ENCODE data around the gene SNX10. TPM values are rescaled to one million over a fixed set of nuclear protein-coding genes. Genes with fewer than 3 reads are reported as not detected.

SNX10 gene
- total RNA-seq, 1 experiment from 2014 or later: 9.8 TPM

- Histone ChIP-seq H3K4me2 (peak overlapping the region; percentile 47), H3K36me3 (ENCODE audit: low read depth) (no peaks in the 10 kb centered on the region), H3K4me1 (replicated peaks; ENCODE audit: insufficient read depth) (peaks cover 42% of the 10 kb centered on the region), H4K20me1 (ENCODE audit: insufficient read depth) (no peaks in the 10 kb centered on the region), H2AFZ (no peak overlapping the region), H3K27ac (peak overlapping the region; percentile 53), H3K27me3 (ENCODE audit: insufficient read depth, low read depth) (no peaks in the 10 kb centered on the region), H3K9me2 (ENCODE audit: insufficient read depth) (no peaks in the 10 kb centered on the region; the same call in 1 of the 2 replicates), H3K4me3 (no peak overlapping the region), H3K79me2 (ENCODE audit: low read depth) (no peaks in the 10 kb centered on the region), H3F3A (ENCODE audit: insufficient read depth, low read depth) (peaks cover 15% of the 10 kb centered on the region; the same call in 1 of the 2 replicates), H3K9me3 (ENCODE audit: insufficient read depth, low read depth) (no peaks in the 10 kb centered on the region)
- ChIA-PET CTCF (interaction anchor here (0.5 kb wide), 1 partner anchor 196 kb away, joined by 10 read pairs; the partner anchor contains the start of gene NFE2L3), POLR2A (ENCODE audit: unreplicated experiment) (interaction anchor here (0.6 kb wide), 1 partner anchor 1325 kb away, joined by 3 read pairs; no protein-coding TSS in a partner anchor)
- no TSS peak for BruUV-seq (replicated peaks)
- intact Hi-C loops (cut with micrococcal nuclease; ENCODE audit: unreplicated experiment): loop anchor here (5.0 kb wide), 2 partner anchors 56 to 266 kb away; partner anchors contain the start of gene SNX10
- no peak for DNase-seq
- no peak for TF ChIP-seq CTCF (conservative IDR thresholded peaks at IDR 0.05)
- no peak for TF ChIP-seq EZH2 (IDR thresholded peaks at IDR 0.05; ENCODE audit: low read depth)
Observed at GRCh38 chr7:26348234-26348851, 56.7 kb downstream of the SNX10 start.

- no peak overlapping the region for H3K4me3 ChIP-seq
- no peaks in the 10 kb centered on the region for H3K79me2 ChIP-seq (ENCODE audit: low read depth)
- no peaks in the 10 kb centered on the region for H3K27me3 ChIP-seq (ENCODE audit: insufficient read depth, low read depth)
- H3K9me3 ChIP-seq (ENCODE audit: insufficient read depth, low read depth): no peaks in the 10 kb centered on the region
- intact Hi-C loops (cut with micrococcal nuclease; ENCODE audit: unreplicated experiment): loop anchor here (5.0 kb wide), 2 partner anchors 57 to 267 kb away; partner anchors contain the start of gene SNX10
- H3K9me2 ChIP-seq (ENCODE audit: insufficient read depth): no peaks in the 10 kb centered on the region; the same call in 1 of the 2 replicates
- H2AFZ ChIP-seq: no peak overlapping the region
- H3F3A ChIP-seq (ENCODE audit: insufficient read depth, low read depth): peaks cover 15% of the 10 kb centered on the region; the same call in 1 of the 2 replicates
- no peaks in the 10 kb centered on the region for H3K36me3 ChIP-seq (ENCODE audit: low read depth)
- no peaks in the 10 kb centered on the region for H4K20me1 ChIP-seq (ENCODE audit: insufficient read depth)
- CTCF ChIA-PET: interaction anchor here (0.5 kb wide), 1 partner anchor 197 kb away, joined by 10 read pairs; the partner anchor contains the start of gene NFE2L3
- H3K4me2 ChIP-seq: peak overlapping the region; percentile 47
- peak in 1 of 2 experiments; percentile 88 for DNase-seq
- TF ChIP-seq CTCF (conservative IDR thresholded peaks at IDR 0.05) (no peak), EZH2 (IDR thresholded peaks at IDR 0.05; ENCODE audit: low read depth) (no peak)
- BruUV-seq (replicated peaks): no TSS peak
- POLR2A ChIA-PET (ENCODE audit: unreplicated experiment): interaction anchor here (0.6 kb wide), 2 partner anchors 157 to 1425 kb away, joined by 3 to 5 read pairs; no protein-coding TSS in a partner anchor
- H3K4me1 ChIP-seq (replicated peaks; ENCODE audit: insufficient read depth): peaks cover 42% of the 10 kb centered on the region
- H3K27ac ChIP-seq: peak overlapping the region; percentile 53
Observed at GRCh38 chr7:26349005-26349915, 57.6 kb downstream of the SNX10 start.

- no peak overlapping the region for H3K4me3 ChIP-seq
- ChIA-PET CTCF (interaction anchor here (0.7 kb wide), 1 partner anchor 158 kb away, joined by 5 read pairs; no protein-coding TSS in a partner anchor), POLR2A (ENCODE audit: unreplicated experiment) (no interaction called here)
- no TSS peak for BruUV-seq (replicated peaks)
- no peaks in the 10 kb centered on the region for H3K79me2 ChIP-seq (ENCODE audit: low read depth)
- H3F3A ChIP-seq (ENCODE audit: insufficient read depth, low read depth): peaks cover 13% of the 10 kb centered on the region; the same call in 1 of the 2 replicates
- no peak overlapping the region for H2AFZ ChIP-seq
- no peak overlapping the region for H3K4me2 ChIP-seq
- no peak for DNase-seq
- intact Hi-C loops (cut with micrococcal nuclease; ENCODE audit: unreplicated experiment): no loop called here
- no peaks in the 10 kb centered on the region for H3K9me3 ChIP-seq (ENCODE audit: insufficient read depth, low read depth)
- H3K4me1 ChIP-seq (replicated peaks; ENCODE audit: insufficient read depth): peaks cover 36% of the 10 kb centered on the region
- H3K27me3 ChIP-seq (ENCODE audit: insufficient read depth, low read depth): no peaks in the 10 kb centered on the region
- no peaks in the 10 kb centered on the region for H4K20me1 ChIP-seq (ENCODE audit: insufficient read depth)
- no peaks in the 10 kb centered on the region; the same call in 1 of the 2 replicates for H3K9me2 ChIP-seq (ENCODE audit: insufficient read depth)
- H3K36me3 ChIP-seq (ENCODE audit: low read depth): no peaks in the 10 kb centered on the region
- H3K27ac ChIP-seq: no peak overlapping the region
- TF ChIP-seq EZH2 (IDR thresholded peaks at IDR 0.05; ENCODE audit: low read depth) (no peak), CTCF (conservative IDR thresholded peaks at IDR 0.05) (no peak)
Observed at GRCh38 chr7:26351171-26351570, 59.5 kb downstream of the SNX10 start.

All from PC-9 (cell line).